Measurements from ENCODE around the gene GJA3. TPM values are rescaled to one million over a fixed set of nuclear protein-coding genes. Genes with fewer than 3 reads are reported as not detected.

Gene GJA3
- total and polyA plus RNA-seq, 2 of the 8 experiments (the other 6 are each of a cell fraction or from before 2014, with no cell fraction given) = 0.12 to 0.60 TPM

GRCh38 chr13:20175406-20175794 is 14.5 kb upstream of the GJA3 start (continued):
- no peak for TF ChIP-seq CHD7 (IDR thresholded peaks at IDR 0.05; ENCODE audit: insufficient replicate concordance, low read length)
